Measurements from ENCODE around the gene ZPLD1.

DNA sequence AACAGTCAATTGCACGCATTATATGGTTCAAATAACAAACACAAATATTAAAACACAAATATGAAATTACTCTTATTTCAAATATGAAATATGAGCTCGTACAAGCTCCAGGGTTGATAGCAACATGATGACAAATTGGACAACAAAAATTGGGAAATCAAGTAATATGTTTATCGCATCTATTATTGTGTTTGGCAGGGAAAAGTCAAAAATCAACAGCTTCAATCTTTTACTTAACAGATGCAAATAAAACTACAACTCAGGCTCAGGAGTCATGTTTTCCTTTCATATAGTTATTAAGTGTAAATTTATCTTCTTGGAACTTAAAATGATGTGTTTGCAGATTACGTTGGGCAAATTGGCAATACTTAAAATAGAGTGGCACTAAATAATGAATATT, 41.4 kb downstream of the ZPLD1 start:
- no peak for TF ChIP-seq POLR2A (IDR thresholded peaks at IDR 0.05)
- TF ChIP-seq, protein P1, sequence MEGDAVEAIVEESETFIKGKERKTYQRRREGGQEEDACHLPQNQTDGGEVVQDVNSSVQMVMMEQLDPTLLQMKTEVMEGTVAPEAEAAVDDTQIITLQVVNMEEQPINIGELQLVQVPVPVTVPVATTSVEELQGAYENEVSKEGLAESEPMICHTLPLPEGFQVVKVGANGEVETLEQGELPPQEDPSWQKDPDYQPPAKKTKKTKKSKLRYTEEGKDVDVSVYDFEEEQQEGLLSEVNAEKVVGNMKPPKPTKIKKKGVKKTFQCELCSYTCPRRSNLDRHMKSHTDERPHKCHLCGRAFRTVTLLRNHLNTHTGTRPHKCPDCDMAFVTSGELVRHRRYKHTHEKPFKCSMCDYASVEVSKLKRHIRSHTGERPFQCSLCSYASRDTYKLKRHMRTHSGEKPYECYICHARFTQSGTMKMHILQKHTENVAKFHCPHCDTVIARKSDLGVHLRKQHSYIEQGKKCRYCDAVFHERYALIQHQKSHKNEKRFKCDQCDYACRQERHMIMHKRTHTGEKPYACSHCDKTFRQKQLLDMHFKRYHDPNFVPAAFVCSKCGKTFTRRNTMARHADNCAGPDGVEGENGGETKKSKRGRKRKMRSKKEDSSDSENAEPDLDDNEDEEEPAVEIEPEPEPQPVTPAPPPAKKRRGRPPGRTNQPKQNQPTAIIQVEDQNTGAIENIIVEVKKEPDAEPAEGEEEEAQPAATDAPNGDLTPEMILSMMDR (IDR thresholded peaks at IDR 0.05) = no peak

Data from adrenal gland (tissue), 5 donors.